ENCODE results near the gene KPNA5. TPM values are rescaled to one million over a fixed set of nuclear protein-coding genes. Genes with fewer than 3 reads are reported as not detected.
A peak's percentile ranks its signal among the peaks of the same experiment; 100 is the strongest.

Gene KPNA5
- polyA plus RNA-seq (2011; rRNA removed) (1.6 and 4.4 TPM in 2 replicates), polyA minus RNA-seq (2011; rRNA and poly(A)+ RNA removed) (1.9 and 2.3 TPM in 2 replicates)

DNA sequence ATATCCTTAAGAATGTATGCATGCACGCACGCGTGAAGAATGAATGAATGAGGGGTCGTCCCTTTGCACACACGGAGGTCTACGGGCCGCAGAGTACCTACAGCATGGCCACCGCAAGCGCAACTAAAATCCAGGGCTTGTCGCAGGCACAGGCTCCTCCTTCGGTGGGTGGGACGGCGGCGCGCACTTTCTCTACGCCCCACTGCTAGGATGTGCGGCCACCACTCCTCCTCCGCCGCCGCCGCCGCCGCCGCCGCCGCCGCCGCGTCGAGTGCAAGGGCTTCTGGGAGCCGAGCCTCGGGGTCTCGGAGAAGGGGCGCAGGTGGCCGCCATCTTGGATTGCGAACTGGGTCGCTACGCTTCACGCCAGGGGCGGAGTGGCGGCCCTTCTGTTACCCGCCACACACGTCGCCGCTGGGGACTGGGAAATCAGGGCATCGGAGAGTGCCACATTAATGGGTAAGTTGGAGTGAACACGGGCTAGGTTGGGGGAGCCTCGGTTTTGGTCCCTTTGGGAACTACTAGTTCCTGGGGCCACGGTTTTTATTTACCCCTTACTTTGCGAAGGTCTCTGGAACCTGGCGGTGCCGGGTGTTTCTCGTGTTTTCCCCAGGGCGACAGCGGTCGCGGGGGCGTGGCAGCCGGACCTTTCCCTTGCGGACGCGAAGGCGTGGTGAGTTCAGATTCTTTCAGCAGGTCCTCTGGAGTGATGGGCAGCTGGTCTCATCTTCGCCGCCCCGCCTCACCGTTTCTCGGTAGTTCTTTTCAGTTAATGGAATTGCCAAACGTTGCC, at the start of gene KPNA5:
KPNA5 (plus strand) TSS at position 332 of the 793 bp plus-strand sequence; CDS start at position 456, 124 bp downstream.
- Histone ChIP-seq H3K36me3 (ENCODE audit: control insufficient read depth, insufficient read depth, low read length) (no peaks in the 10 kb centered on the region), H3K4me3 (ENCODE audit: low read depth, low read length) (peak within 1 kb of the TSS; percentile 96), H3K27me3 (ENCODE audit: control insufficient read depth, insufficient read depth, low read length) (no peaks in the 10 kb centered on the region)
- TF ChIP-seq, protein P1, sequence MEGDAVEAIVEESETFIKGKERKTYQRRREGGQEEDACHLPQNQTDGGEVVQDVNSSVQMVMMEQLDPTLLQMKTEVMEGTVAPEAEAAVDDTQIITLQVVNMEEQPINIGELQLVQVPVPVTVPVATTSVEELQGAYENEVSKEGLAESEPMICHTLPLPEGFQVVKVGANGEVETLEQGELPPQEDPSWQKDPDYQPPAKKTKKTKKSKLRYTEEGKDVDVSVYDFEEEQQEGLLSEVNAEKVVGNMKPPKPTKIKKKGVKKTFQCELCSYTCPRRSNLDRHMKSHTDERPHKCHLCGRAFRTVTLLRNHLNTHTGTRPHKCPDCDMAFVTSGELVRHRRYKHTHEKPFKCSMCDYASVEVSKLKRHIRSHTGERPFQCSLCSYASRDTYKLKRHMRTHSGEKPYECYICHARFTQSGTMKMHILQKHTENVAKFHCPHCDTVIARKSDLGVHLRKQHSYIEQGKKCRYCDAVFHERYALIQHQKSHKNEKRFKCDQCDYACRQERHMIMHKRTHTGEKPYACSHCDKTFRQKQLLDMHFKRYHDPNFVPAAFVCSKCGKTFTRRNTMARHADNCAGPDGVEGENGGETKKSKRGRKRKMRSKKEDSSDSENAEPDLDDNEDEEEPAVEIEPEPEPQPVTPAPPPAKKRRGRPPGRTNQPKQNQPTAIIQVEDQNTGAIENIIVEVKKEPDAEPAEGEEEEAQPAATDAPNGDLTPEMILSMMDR (IDR thresholded peaks at IDR 0.05; ENCODE audit: insufficient read depth, low read depth, low read length), result no peak
- peak; percentile 32 for DNase-seq (ENCODE audit: low read depth)
- CTCF ChIA-PET, result no interaction called here
- POLR2A ChIA-PET, result interaction anchor here (0.6 kb wide), 1 partner anchor 429 kb away, joined by 4 read pairs; no protein-coding TSS in a partner anchor

- POLR2A ChIA-PET, result no interaction called here
- no peak overlapping the region for H3K4me3 ChIP-seq (ENCODE audit: low read depth, low read length)
- 0 out of 2 replicates have a peak, but pooled peaks cover 2% of the 10 kb centered on the region for H3K36me3 ChIP-seq (ENCODE audit: control insufficient read depth, insufficient read depth, low read length)
- no peaks in the 10 kb centered on the region for H3K27me3 ChIP-seq (ENCODE audit: control insufficient read depth, insufficient read depth, low read length)
- DNase-seq (ENCODE audit: low read depth), result no peak
- CTCF ChIA-PET, result no interaction called here
- TF ChIP-seq, protein P1 (IDR thresholded peaks at IDR 0.05; ENCODE audit: insufficient read depth, low read depth, low read length), result no peak
These were observed 49.5 kb upstream of the KPNA5 start for GRCh38 chr6:116631379-116631990.

DNA sequence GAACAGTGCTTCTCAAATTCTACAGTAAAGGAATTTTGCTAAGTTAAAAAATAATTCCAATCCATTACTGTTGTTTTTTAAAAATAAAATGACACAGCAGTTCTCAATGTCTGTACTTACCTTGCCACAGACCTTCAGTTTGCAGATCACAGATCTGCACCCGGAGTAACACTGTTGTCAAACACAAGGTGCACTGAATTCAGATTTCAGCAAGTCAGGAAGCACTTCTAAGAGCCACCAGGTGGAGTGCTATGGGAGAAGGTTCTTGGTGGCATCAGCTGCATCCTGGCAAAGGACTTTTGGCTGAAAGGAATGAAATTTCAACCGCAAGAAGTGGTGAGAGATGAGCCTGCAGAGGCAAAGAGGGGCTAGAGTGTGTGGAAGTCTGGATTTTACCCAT, 47.3 kb upstream of the KPNA5 start:
- ChIA-PET CTCF (no interaction called here), POLR2A (no interaction called here)
- DNase-seq (ENCODE audit: low read depth), result no peak
- no peaks in the 10 kb centered on the region for H3K27me3 ChIP-seq (ENCODE audit: control insufficient read depth, insufficient read depth, low read length)
- no peak overlapping the region for H3K4me3 ChIP-seq (ENCODE audit: low read depth, low read length)
- H3K36me3 ChIP-seq (ENCODE audit: control insufficient read depth, insufficient read depth, low read length), result 0 out of 2 replicates have a peak, but pooled peaks cover 2% of the 10 kb centered on the region
- TF ChIP-seq, protein P1 (IDR thresholded peaks at IDR 0.05; ENCODE audit: insufficient read depth, low read depth, low read length), result peak; percentile 18; the same call in 1 of the 2 replicates

GRCh38 chr6:116648156-116648555, 32.9 kb upstream of the KPNA5 start:
- POLR2A ChIA-PET, result no interaction called here
- TF ChIP-seq, protein P1 (IDR thresholded peaks at IDR 0.05; ENCODE audit: insufficient read depth, low read depth, low read length), result no peak
- no peaks in the 10 kb centered on the region for H3K27me3 ChIP-seq (ENCODE audit: control insufficient read depth, insufficient read depth, low read length)
- no peak overlapping the region for H3K4me3 ChIP-seq (ENCODE audit: low read depth, low read length)
- no peaks in the 10 kb centered on the region for H3K36me3 ChIP-seq (ENCODE audit: control insufficient read depth, insufficient read depth, low read length)
- CTCF ChIA-PET, result interaction anchor here (0.5 to 0.9 kb wide), 2 partner anchors 430 to 432 kb away, joined by 3 read pairs; no protein-coding TSS in a partner anchor
- DNase-seq (ENCODE audit: low read depth), result no peak

GRCh38 chr6:116649129-116649528, 31.9 kb upstream of the KPNA5 start:
- TF ChIP-seq, protein P1 (IDR thresholded peaks at IDR 0.05; ENCODE audit: insufficient read depth, low read depth, low read length), result no peak
- ChIA-PET CTCF (interaction anchor here (0.7 kb wide), 1 partner anchor 61 kb away, joined by 5 read pairs; no protein-coding TSS in a partner anchor), POLR2A (no interaction called here)

More at GRCh38 chr6:116649129-116649528, 31.9 kb upstream of the KPNA5 start:
- no peak for DNase-seq (ENCODE audit: low read depth)
- H3K4me3 ChIP-seq (ENCODE audit: low read depth, low read length), result no peak overlapping the region
- H3K36me3 ChIP-seq (ENCODE audit: control insufficient read depth, insufficient read depth, low read length), result no peaks in the 10 kb centered on the region
- H3K27me3 ChIP-seq (ENCODE audit: control insufficient read depth, insufficient read depth, low read length), result no peaks in the 10 kb centered on the region
